CD14-positive monocyte (primary cell): ENCODE measurements around the gene SMR3A. TPM values are rescaled to one million over a fixed set of nuclear protein-coding genes. Genes with fewer than 3 reads are reported as not detected.

Source experiments
- DNase-seq, 3 donors: peaks; one replicate each; pipeline ENCODE4 v3.0.0-alpha.2; 2011 to 2022
- H2AFZ ChIP-seq: 2 replicates; pipeline ENCODE4 v1.6.0; 2012; ENCODE audit warnings: mild to moderate bottlenecking, low read depth, low read length, inconsistent platforms; ENCODE audit not compliant: insufficient read depth, poor library complexity, severe bottlenecking
- H3K27ac ChIP-seq, 2 donors: 1 replicate in 1 of 2; 2 replicates in 1 of 2; pipeline ENCODE4 v1.5.1; 2012 to 2013; ENCODE audit warnings: low read length in 2 of 2, control low read depth in 1 of 2, inconsistent platforms in 1 of 2, low read depth in 1 of 2, mild to moderate bottlenecking in 1 of 2
- H3K27me3 ChIP-seq, 2 donors: one replicate each; pipeline versions ENCODE4 v1.6.0 to v1.6.1; 2011 to 2013; ENCODE audit warnings: low read length in 2 of 2; ENCODE audit not compliant: control insufficient read depth in 2 of 2, insufficient read depth in 2 of 2
- H3K36me3 ChIP-seq, 2 donors: replicated peaks in 1 of 2; 1 replicate in 1 of 2; 2 replicates in 1 of 2; pipeline versions ENCODE4 v1.5.1 to v1.6.1; 2012 to 2013; ENCODE audit warnings: low read length in 2 of 2, control low read depth in 1 of 2, inconsistent platforms in 1 of 2, mild to moderate bottlenecking in 1 of 2; ENCODE audit not compliant: insufficient read depth in 2 of 2, control insufficient read depth in 1 of 2
- H3K4me1 ChIP-seq, 2 donors: 1 replicate in 1 of 2; 2 replicates in 1 of 2; pipeline versions ENCODE4 v1.5.1 to v1.6.1; 2012 to 2013; ENCODE audit warnings: low read length in 2 of 2, control low read depth in 1 of 2, inconsistent platforms in 1 of 2, mild to moderate bottlenecking in 1 of 2, moderate library complexity in 1 of 2; ENCODE audit not compliant: insufficient read depth in 2 of 2, control insufficient read depth in 1 of 2
- H3K4me2 ChIP-seq: replicated peaks from 2 replicates; pipeline ENCODE3; 2012; ENCODE audit warnings: low read length, moderate library complexity, mild to moderate bottlenecking; ENCODE audit not compliant: poor library complexity, severe bottlenecking; ENCODE audit errors: extremely low read depth
- H3K4me3 ChIP-seq, 3 experiments: fragments of 200-600 bp in 1 of 3; sonication (generic) in 1 of 3; replicated peaks in 1 of 3; 1 replicate in 2 of 3; 2 replicates in 1 of 3; pipeline ENCODE4 v1.5.1; 2011 to 2013; ENCODE audit warnings: low read length in 3 of 3, mild to moderate bottlenecking in 3 of 3, control low read depth in 2 of 3, low read depth in 2 of 3, inconsistent platforms in 1 of 3, moderate library complexity in 1 of 3
- H3K79me2 ChIP-seq: 2 replicates; pipeline ENCODE4 v1.6.0; 2012; ENCODE audit warnings: mild to moderate bottlenecking, control low read depth, inconsistent platforms, low read length, moderate library complexity; ENCODE audit not compliant: insufficient read depth
- H3K9ac ChIP-seq: 2 replicates; pipeline ENCODE4 v1.6.0; 2017; ENCODE audit warnings: low read length, mild to moderate bottlenecking; ENCODE audit not compliant: insufficient read depth, poor library complexity, severe bottlenecking
- H3K9me3 ChIP-seq, 2 donors: replicated peaks in 1 of 2; 1 replicate in 1 of 2; 2 replicates in 1 of 2; pipeline versions ENCODE4 v1.5.1 to v1.6.1; 2012 to 2013; ENCODE audit warnings: low read length in 2 of 2, control low read depth in 1 of 2; ENCODE audit not compliant: control insufficient read depth in 1 of 2, insufficient read depth in 1 of 2
- H4K20me1 ChIP-seq: 2 replicates; pipeline ENCODE4 v1.6.0; 2012; ENCODE audit warnings: mild to moderate bottlenecking, low read length, control low read depth, moderate library complexity; ENCODE audit not compliant: insufficient read depth
- H3K27ac Mint-ChIP-seq, 7 donors: one replicate each; pipeline ENCODE4 v1.8.0; 2020; ENCODE audit warnings: mild to moderate bottlenecking in 7 of 7, mixed read lengths in 7 of 7, moderate library complexity in 6 of 7, inconsistent platforms in 2 of 7
- H3K27me3 Mint-ChIP-seq, 3 donors: one replicate each; pipeline ENCODE4 v1.8.0; 2021 to 2022; ENCODE audit warnings: low read depth in 3 of 3, mild to moderate bottlenecking in 3 of 3, mixed read lengths in 3 of 3, moderate library complexity in 3 of 3, inconsistent platforms in 1 of 3
- H3K36me3 Mint-ChIP-seq, 2 donors: one replicate each; pipeline ENCODE4 v1.8.0; 2020; ENCODE audit warnings: mixed read lengths in 2 of 2, inconsistent platforms in 1 of 2, mild to moderate bottlenecking in 1 of 2
- H3K4me1 Mint-ChIP-seq: one replicate; pipeline ENCODE4 v1.8.0; 2020; ENCODE audit warnings: mild to moderate bottlenecking, mixed read lengths
- H3K4me3 Mint-ChIP-seq, 2 donors: one replicate each; pipeline ENCODE4 v1.8.0; 2020; ENCODE audit warnings: mild to moderate bottlenecking in 2 of 2, mixed read lengths in 2 of 2, moderate library complexity in 1 of 2
- H3K9me3 Mint-ChIP-seq, 7 donors: one replicate each; pipeline ENCODE4 v1.8.0; 2020 to 2022; ENCODE audit warnings: mixed read lengths in 7 of 7, mild to moderate bottlenecking in 6 of 7, moderate library complexity in 6 of 7, inconsistent platforms in 2 of 7
- CTCF ChIP-seq: fragments of 200-600 bp; IDR thresholded peaks from one replicate; pipeline ENCODE4 v1.8.0; 2022; ENCODE audit warnings: antibody characterized with exemption, mild to moderate bottlenecking
- whole genome bisulfite sequencing: methylation state at CpG from one replicate; pipeline ENCODE4 v1.1.5; 2013; ENCODE audit warnings: missing lambda C conversion rate; ENCODE audit not compliant: insufficient coverage; 5-methylcytosine and 5-hydroxymethylcytosine counted together
- intact Hi-C, 2 donors: fragments of 100-400 bp; cut with micrococcal nuclease; formaldehyde crosslinking; loops; one replicate each; pipeline versions ENCODE4 v1.15.0 to v1.15.1; 2023
- polyA plus RNA-seq, 3 donors: library from polyadenylated mRNA; depleted of rRNA in 1 of 3; unstranded in 2 of 3; stranded (reverse) in 1 of 3; fragments of 300-500 nt in 2 of 3; fragments of >200 nt in 1 of 3; fragmentation: Illumina TruSeq in 2 of 3; gene quantifications; 1 replicate in 2 of 3; 2 replicates in 1 of 3; pipeline ENCODE4 v1.2.3, GENCODE V29; 2012 to 2021

The SMR3A gene
- polyA plus RNA-seq, 3 donors: not detected

- Histone ChIP-seq H3K27ac (no peak overlapping the region), H4K20me1 (no peaks in the 10 kb centered on the region), H3K4me2 (no peak overlapping the region), H3K9me3 (no peaks in the 10 kb centered on the region), H3K27me3 (no peaks in the 10 kb centered on the region), H3K36me3 (no peaks in the 10 kb centered on the region), H2AFZ (no peak overlapping the region), H3K4me3 (no peak overlapping the region), H3K4me1 (no peaks in the 10 kb centered on the region), H3K9ac (no peak overlapping the region), H3K79me2 (no peaks in the 10 kb centered on the region)
- Mint-ChIP-seq H3K27me3 (peaks cover 0 to 2% (median 0%) of the 10 kb centered on the region in 3 donors), H3K9me3 (no peaks in the 10 kb centered on the region), H3K36me3 (no peaks in the 10 kb centered on the region), H3K27ac (no peak overlapping the region), H3K4me3 (no peak overlapping the region), H3K4me1 (no peaks in the 10 kb centered on the region)
- DNase-seq: no peak
- no peak for TF ChIP-seq CTCF
- WGBS: no CpG with 5 or more reads among the region's 2 CpGs
- intact Hi-C loops: no loop called here
Observed at GRCh38 chr4:70392057-70392776, 31.7 kb downstream of the SMR3A start.

GRCh38 chr4:70397580-70397979, 37.0 kb downstream of the SMR3A start, which contains the start of gene OPRPN:
TSS of gene OPRPN (plus strand) at chr4:70397940. CDS start at chr4:70399286, 1,346 bp downstream.
- Mint-ChIP-seq H3K36me3 (no peaks in the 10 kb centered on the region), H3K27me3 (peaks cover 0 to 2% (median 0%) of the 10 kb centered on the region in 3 donors), H3K9me3 (no peaks in the 10 kb centered on the region), H3K4me3 (no peak within 1 kb of the TSS), H3K27ac (no peak within 1 kb of the TSS), H3K4me1 (no peaks in the 10 kb centered on the region)
- DNase-seq: no peak
- H3K4me2 ChIP-seq: no peak within 1 kb of the TSS
- no peak within 1 kb of the TSS for H2AFZ ChIP-seq
- TF ChIP-seq CTCF: no peak
- H3K4me1 ChIP-seq: no peaks in the 10 kb centered on the region
- H3K36me3 ChIP-seq: no peaks in the 10 kb centered on the region
- no peaks in the 10 kb centered on the region for H3K9me3 ChIP-seq
- no peak within 1 kb of the TSS for H3K4me3 ChIP-seq
- intact Hi-C loops: no loop called here
- no peaks in the 10 kb centered on the region for H3K79me2 ChIP-seq
- H3K9ac ChIP-seq: no peak within 1 kb of the TSS
- no peaks in the 10 kb centered on the region for H3K27me3 ChIP-seq
- H4K20me1 ChIP-seq: no peaks in the 10 kb centered on the region
- H3K27ac ChIP-seq: no peak within 1 kb of the TSS
